Panc1 (cell line): Measurements from ENCODE around the gene SH3BP4. TPM values are rescaled to one million over a fixed set of nuclear protein-coding genes. Genes with fewer than 3 reads are reported as not detected.

Source experiments
- ATAC-seq: fragments of 200-7000 bp; cut with Tn5 transposase; 2 replicates; pipeline ENCODE4 v1.9.1; 2020; ENCODE audit warnings: mild to moderate bottlenecking, moderate library complexity
- BruUV-seq: library from RNA; stranded (reverse); fragments of 400-500 nt; replicated peaks from 2 replicates; lab custom pipeline; 2021; lab: Mats Ljungman, UMichigan
- CTCF ChIA-PET: fragments of 300-600 bp; sonication (Branson Sonifier 250); formaldehyde crosslinking; loops from one replicate; lab custom pipeline; 2022; ENCODE audit warnings: antibody characterized with exemption; lab: Charles Lee
- POLR2A ChIA-PET: fragments of 300-600 bp; sonication (Branson Sonifier 250); formaldehyde crosslinking; loops from one replicate; lab custom pipeline; 2022; ENCODE audit warnings: antibody characterized with exemption; lab: Charles Lee
- DNase-seq: peaks from one replicate; pipeline ENCODE4 v3.0.0-alpha.2; 2010; ENCODE audit warnings: low read depth, low spot score
- H3K27ac ChIP-seq: 2 replicates; pipeline ENCODE4 v1.5.1; 2011; ENCODE audit warnings: mild to moderate bottlenecking, low read length, inconsistent platforms
- H3K27me3 ChIP-seq: fragments of 200-500 bp; sonication (Bioruptor generic); 2 replicates; pipeline ENCODE4 v1.6.0; 2014; ENCODE audit warnings: low read length, inconsistent platforms; ENCODE audit not compliant: control insufficient read depth, insufficient read depth
- H3K36me3 ChIP-seq: fragments of 200-500 bp; sonication (Bioruptor generic); 2 replicates; pipeline ENCODE4 v1.5.1; 2014; ENCODE audit warnings: inconsistent platforms, mild to moderate bottlenecking, low read length, moderate library complexity; ENCODE audit not compliant: control insufficient read depth, insufficient read depth
- H3K4me1 ChIP-seq: 2 replicates; pipeline ENCODE4 v1.5.1; 2011; ENCODE audit warnings: inconsistent platforms, mild to moderate bottlenecking, low read length, moderate library complexity; ENCODE audit not compliant: control insufficient read depth, insufficient read depth
- H3K4me3 ChIP-seq, 2 experiments: 2 replicates each; pipeline ENCODE4 v1.5.1; 2011 to 2012; ENCODE audit warnings: low read depth in 2 of 2, low read length in 2 of 2, mild to moderate bottlenecking in 2 of 2, inconsistent platforms in 1 of 2, moderate library complexity in 1 of 2
- H3K9me3 ChIP-seq: fragments of 200-500 bp; sonication (Bioruptor generic); 2 replicates; pipeline ENCODE4 v1.5.1; 2014; ENCODE audit warnings: low read depth, mild to moderate bottlenecking, inconsistent platforms, low read length, moderate library complexity; ENCODE audit not compliant: control insufficient read depth, insufficient read depth
- POLR2AphosphoS5 ChIP-seq: IDR thresholded peaks from 2 replicates; pipeline ENCODE4 v1.6.1; 2012; ENCODE audit warnings: mild to moderate bottlenecking, low read depth, low read length, moderate library complexity
- SIN3A ChIP-seq: IDR thresholded peaks from 2 replicates; pipeline ENCODE4 v1.6.1; 2012; ENCODE audit warnings: low read depth, mild to moderate bottlenecking, low read length, moderate library complexity, borderline replicate concordance; ENCODE audit not compliant: insufficient read depth
- TCF7L2 ChIP-seq: IDR thresholded peaks from 2 replicates; pipeline ENCODE4 v1.6.1; 2011; ENCODE audit warnings: mild to moderate bottlenecking, low read depth, low read length, inconsistent platforms
- in situ Hi-C: cut with HindIII; loops from 2 replicates; pipeline ENCODE4 v1.10.0; 2016; ENCODE audit warnings: low sequenced_read_pairs, low pct_unique_long_range_greater_than_20kb
- intact Hi-C: fragments of 100-400 bp; cut with micrococcal nuclease; formaldehyde crosslinking; loops from one replicate; pipeline ENCODE4 v1.10.0; 2022; ENCODE audit not compliant: unreplicated experiment
- total RNA-seq: library from RNA; stranded (reverse); gene quantifications from one replicate; pipeline ENCODE4 v1.2.1, GENCODE V29; 2021; ENCODE audit not compliant: unreplicated experiment
- TF ChIP-seq, protein P1 (sequence below), 2 experiments: IDR thresholded peaks; 2 replicates each; pipeline ENCODE4 v1.6.1; 2011 to 2012; ENCODE audit warnings: low read depth in 2 of 2, control low read depth in 1 of 2, low read length in 1 of 2, mild to moderate bottlenecking in 1 of 2, moderate library complexity in 1 of 2; ENCODE audit not compliant: insufficient read depth in 1 of 2
- TF ChIP-seq, protein P2 (sequence below): fragments of 450-650 bp; IDR thresholded peaks from 2 replicates; pipeline ENCODE4 v1.5.1; 2017; ENCODE audit warnings: mild to moderate bottlenecking

SH3BP4 gene
- total RNA-seq, 1 experiment from 2014 or later, result 133 TPM

DNA sequence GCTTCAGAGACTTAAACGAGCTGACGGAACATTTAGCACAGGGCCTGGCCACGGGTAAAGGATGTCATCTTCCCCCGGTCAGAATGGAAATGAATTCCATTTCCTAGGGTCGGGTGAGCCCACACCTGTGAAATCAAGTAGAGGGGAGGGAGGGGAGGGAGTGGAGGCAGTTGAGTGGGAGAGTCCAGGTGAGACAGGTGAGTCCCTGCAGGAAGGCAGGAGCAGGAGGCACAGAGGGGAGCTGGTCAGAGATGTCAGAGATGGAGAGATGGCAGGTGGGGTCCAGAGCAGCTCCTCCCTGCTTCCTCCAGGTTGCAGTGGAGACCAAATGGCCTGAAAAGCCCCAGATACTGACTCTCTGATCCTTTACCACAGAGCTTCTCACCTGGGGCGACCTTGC lies 55.2 kb downstream of the SH3BP4 start:
- H3K27me3 ChIP-seq, result no peaks in the 10 kb centered on the region
- ChIA-PET POLR2A (no interaction called here), CTCF (interaction anchor here (0.6 to 0.7 kb wide), 2 partner anchors 19 to 29 kb away, joined by 4 to 7 read pairs; no protein-coding TSS in a partner anchor)
- H3K36me3 ChIP-seq, result no peaks in the 10 kb centered on the region
- DNase-seq (no peak), ATAC-seq (no peak)
- BruUV-seq, result no TSS peak
- H3K4me1 ChIP-seq, result peaks cover 60% of the 10 kb centered on the region
- no peaks in the 10 kb centered on the region for H3K9me3 ChIP-seq
- TF ChIP-seq, protein P1, sequence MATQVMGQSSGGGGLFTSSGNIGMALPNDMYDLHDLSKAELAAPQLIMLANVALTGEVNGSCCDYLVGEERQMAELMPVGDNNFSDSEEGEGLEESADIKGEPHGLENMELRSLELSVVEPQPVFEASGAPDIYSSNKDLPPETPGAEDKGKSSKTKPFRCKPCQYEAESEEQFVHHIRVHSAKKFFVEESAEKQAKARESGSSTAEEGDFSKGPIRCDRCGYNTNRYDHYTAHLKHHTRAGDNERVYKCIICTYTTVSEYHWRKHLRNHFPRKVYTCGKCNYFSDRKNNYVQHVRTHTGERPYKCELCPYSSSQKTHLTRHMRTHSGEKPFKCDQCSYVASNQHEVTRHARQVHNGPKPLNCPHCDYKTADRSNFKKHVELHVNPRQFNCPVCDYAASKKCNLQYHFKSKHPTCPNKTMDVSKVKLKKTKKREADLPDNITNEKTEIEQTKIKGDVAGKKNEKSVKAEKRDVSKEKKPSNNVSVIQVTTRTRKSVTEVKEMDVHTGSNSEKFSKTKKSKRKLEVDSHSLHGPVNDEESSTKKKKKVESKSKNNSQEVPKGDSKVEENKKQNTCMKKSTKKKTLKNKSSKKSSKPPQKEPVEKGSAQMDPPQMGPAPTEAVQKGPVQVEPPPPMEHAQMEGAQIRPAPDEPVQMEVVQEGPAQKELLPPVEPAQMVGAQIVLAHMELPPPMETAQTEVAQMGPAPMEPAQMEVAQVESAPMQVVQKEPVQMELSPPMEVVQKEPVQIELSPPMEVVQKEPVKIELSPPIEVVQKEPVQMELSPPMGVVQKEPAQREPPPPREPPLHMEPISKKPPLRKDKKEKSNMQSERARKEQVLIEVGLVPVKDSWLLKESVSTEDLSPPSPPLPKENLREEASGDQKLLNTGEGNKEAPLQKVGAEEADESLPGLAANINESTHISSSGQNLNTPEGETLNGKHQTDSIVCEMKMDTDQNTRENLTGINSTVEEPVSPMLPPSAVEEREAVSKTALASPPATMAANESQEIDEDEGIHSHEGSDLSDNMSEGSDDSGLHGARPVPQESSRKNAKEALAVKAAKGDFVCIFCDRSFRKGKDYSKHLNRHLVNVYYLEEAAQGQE (IDR thresholded peaks at IDR 0.05; ENCODE audit: insufficient read depth in 1 of 2, low read depth in 2 of 2, low read length in 1 of 2), result no peak
- TF ChIP-seq POLR2AphosphoS5 (no peak), TCF7L2 (no peak), SIN3A (no peak)
- TF ChIP-seq, protein P2, sequence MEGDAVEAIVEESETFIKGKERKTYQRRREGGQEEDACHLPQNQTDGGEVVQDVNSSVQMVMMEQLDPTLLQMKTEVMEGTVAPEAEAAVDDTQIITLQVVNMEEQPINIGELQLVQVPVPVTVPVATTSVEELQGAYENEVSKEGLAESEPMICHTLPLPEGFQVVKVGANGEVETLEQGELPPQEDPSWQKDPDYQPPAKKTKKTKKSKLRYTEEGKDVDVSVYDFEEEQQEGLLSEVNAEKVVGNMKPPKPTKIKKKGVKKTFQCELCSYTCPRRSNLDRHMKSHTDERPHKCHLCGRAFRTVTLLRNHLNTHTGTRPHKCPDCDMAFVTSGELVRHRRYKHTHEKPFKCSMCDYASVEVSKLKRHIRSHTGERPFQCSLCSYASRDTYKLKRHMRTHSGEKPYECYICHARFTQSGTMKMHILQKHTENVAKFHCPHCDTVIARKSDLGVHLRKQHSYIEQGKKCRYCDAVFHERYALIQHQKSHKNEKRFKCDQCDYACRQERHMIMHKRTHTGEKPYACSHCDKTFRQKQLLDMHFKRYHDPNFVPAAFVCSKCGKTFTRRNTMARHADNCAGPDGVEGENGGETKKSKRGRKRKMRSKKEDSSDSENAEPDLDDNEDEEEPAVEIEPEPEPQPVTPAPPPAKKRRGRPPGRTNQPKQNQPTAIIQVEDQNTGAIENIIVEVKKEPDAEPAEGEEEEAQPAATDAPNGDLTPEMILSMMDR, result no peak
- no peak overlapping the region; the same call in 1 of the 2 replicates for H3K27ac ChIP-seq
- no peak overlapping the region for H3K4me3 ChIP-seq
- intact Hi-C loops (no loop called here), in situ Hi-C loops (no loop called here)

DNA sequence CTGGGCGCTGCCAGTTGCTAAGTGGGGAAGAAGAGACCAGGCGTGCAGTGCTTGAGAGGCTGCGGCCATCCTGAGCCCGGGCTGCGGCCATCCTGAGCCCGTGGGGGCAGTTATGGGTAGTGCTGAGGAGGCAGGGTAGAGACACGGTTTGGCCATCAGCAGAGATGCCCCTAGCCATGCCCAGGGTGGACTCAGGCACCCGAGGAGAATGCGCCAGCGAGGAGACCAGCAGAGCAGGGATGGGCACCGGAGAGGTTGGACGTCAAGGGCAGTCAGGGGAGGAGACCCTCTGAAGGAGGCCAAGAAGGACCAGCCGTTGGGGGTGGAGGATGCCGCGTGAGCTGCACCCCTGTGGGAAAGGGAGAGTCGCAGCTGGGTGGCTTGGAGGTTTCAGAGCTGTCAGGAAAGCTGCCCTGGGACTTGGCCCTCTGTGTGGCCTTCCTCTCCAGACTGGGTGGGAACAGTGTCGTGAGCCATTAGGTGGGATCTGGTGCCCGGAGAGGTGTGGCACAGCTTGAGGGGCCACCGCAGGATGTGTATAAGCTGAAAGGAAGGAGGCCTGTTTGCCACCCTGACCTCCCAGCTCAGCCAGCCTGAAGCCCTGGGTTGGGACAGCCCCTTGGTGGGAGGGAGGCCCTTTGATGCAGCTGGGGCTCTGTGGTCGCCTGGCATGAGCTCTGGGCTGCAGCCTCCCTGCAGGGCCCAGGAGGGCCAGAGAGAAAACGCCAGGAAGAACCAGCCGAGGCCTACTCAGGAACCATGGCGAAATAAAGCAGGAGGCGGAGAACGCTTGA lies 56.0 kb downstream of the SH3BP4 start:
- in situ Hi-C loops (no loop called here), intact Hi-C loops (no loop called here)
- TSS peak; percentile 19 for BruUV-seq
- TF ChIP-seq SIN3A (no peak), TCF7L2 (no peak), POLR2AphosphoS5 (no peak)
- TF ChIP-seq, protein P2, result no peak
- TF ChIP-seq, protein P1 (IDR thresholded peaks at IDR 0.05; ENCODE audit: insufficient read depth in 1 of 2, low read depth in 2 of 2, low read length in 1 of 2), result no peak
- DNase-seq (no peak), ATAC-seq (0 out of 2 replicates have a peak, but pooled peaks have one; percentile 31)
- Histone ChIP-seq H3K27ac (no peak overlapping the region; the same call in 1 of the 2 replicates), H3K9me3 (no peaks in the 10 kb centered on the region), H3K4me1 (peaks cover 67% of the 10 kb centered on the region), H3K4me3 (no peak overlapping the region), H3K27me3 (no peaks in the 10 kb centered on the region), H3K36me3 (no peaks in the 10 kb centered on the region)
- ChIA-PET CTCF (no interaction called here), POLR2A (no interaction called here)
